Ammon's horn (tissue), 1 donor: ENCODE measurements around the gene ADCY10.
"Not testable (repeated sequence)": the region's sequence is repeated elsewhere in the genome, so short reads cannot be mapped to it uniquely, and the experiment has no call there.

Source experiments
- DNase-seq: peaks from one replicate; pipeline ENCODE4 v3.0.0-alpha.2; 2016; ENCODE audit warnings: low spot score

The ADCY10 gene

GRCh38 chr1:167913895-167914496 is at the start of gene ADCY10:
ADCY10 (minus strand) TSS chr1:167914134; CDS start chr1:167905140, 8,994 bp downstream.
- DNase-seq: no peak

GRCh38 chr1:167957710-167958109 is 43.8 kb upstream of the ADCY10 start:
- DNase-seq: no peak

- no peak for DNase-seq
Observed at GRCh38 chr1:167955915-167956314, 42.0 kb upstream of the ADCY10 start.

GRCh38 chr1:167950569-167950968 is 36.6 kb upstream of the ADCY10 start:
- DNase-seq: no peak

DNA sequence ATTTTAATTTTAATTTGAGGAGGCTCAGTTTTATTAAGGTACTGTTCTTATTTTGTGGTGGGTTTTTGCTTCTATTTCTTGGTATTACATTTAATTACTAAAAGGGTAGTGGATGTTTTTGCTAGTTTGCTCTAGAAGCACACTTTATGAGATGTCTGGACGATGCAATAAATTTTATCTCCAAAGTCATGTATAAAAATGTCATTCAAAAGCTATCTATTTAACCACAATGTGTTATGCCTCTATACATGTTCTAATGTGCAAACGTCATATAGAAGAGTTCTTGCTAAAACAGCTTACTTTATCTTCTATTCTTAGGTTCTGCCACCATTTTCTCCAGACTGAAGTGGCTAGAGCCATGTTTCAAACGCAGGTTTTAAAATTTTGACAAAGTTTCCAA is 35.9 kb upstream of the ADCY10 start:
- no peak for DNase-seq

DNA sequence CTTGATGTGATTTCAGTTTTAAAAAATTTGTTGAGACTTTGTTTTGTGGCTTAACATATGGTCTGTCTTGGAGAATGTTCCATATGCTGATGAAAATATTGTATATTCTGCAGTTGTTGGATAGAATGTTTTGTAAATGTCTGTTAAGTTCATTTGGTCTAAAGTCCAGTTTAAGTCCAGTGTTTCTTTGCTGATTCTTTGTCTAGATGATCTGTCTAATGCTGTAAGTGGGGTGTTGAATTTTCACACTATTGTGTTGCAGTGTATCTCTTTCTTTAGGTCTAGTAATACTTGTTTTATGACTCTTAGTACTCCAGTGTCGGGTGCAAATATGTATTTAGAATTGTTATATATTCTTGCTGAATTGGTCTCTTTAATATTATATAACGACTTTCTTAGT is 33.8 kb upstream of the ADCY10 start:
- DNase-seq: no peak

GRCh38 chr1:167943541-167943940 is 29.6 kb upstream of the ADCY10 start:
- no peak for DNase-seq

DNA sequence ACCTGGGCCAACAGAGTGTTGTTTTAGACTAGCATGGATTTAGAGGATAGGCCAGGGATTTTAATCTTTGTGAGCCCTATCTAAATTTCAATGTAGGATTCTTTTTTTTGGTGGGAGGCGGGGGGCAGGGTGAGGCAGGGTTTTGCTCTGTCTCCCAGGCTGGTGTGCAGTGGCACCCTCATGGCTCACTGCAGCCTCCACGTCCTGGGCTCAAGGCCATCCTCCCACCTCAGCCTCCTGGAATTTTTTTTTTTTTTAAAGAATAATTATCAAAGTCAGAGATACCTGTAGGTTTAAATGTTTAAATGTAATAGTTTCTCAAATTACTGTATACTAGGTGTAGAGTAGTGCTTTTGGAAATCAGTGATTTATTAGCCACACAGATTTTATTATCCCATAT is 26.3 kb upstream of the ADCY10 start:
- no peak for DNase-seq

DNA sequence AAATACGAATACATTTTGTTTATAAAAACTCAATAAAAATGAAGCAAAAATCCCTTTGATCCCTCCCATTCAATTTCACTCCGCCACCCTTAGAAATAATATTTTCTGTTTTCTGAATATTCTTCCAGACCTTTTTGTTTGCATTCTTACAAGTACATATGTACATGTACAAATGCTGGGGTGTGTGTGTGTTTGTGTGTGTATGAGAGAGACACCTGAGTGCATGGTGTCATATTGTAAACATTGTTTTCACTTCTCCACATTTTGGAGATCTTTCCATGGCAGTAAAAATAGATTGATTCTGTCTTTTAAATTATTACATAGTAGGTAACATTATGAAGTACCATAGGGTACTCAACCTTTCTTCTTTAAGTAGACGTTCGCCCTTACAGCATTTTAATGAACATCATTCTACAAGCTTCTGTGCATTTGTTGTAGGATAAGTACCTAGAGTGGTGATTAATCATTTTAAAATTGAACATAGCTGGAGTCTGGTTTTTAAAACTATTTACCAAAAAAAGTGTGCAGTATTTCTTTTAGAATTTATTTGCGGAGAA is 24.2 kb upstream of the ADCY10 start:
- DNase-seq: no peak

DNA sequence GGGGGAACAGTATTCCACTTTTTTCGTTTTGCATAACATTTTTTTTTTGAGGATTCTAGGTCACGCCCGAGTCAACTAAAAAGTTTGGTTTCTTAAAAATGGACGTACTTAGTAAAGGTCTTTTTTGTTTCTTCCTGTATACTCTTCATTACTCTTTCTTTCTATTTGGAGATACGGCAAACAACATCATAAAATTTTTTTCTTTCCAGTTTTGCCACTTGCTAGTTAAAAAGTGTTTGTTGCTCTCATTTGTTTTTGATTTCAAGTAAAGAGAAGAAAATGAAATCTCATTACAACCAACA is 23.7 kb upstream of the ADCY10 start:
- DNase-seq: no peak

DNA sequence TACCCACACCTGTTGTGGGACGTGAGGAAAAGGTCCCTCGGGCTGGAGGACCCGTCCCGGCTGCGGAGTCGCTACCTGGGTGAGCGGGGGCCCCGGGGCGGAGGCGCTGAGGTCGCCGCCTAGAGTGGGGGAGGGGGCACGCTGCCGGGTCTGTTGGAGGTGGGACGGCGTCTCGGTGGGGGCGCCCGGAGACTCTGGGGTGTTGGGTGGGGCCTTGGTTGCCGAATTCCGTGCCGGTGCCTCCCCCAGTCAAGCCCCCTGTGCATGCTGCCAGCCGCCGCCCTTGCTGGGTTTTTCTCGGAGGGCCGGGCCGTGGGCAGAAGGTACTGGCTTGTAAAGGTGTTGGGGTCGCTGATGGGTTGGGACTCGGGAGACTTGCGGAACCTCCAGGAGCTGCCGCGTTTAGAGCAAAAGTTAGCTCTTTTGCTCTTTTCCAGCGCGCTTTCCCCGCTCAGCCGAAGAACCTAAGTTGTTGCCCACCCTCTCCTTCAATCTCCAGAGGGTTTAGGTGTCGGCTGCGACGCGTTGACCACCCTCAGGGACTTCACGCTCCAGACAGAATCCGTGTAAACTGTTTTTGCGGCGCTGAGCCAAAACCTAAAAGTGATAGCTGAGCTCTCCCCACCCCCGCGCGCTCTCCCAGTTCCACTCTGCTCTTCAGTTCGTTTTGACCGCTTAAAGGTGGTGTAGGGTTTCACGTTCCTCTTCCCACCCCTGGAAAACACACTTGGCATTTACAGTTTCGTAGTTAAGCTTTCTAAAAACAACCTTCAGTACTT is 23.2 kb upstream of the ADCY10 start, which contains the start of gene MPC2:
Gene MPC2 (minus strand): TSS at position 143 of the 779 bp plus-strand sequence. CDS start 1,231 bp downstream, outside the sequence.
- DNase-seq: peak; percentile 66

- peak; percentile 99 for DNase-seq
Observed at GRCh38 chr1:167936068-167936929, 22.4 kb upstream of the ADCY10 start, which contains the start of gene DCAF6. DCAF6 (plus strand) TSS chr1:167936683; CDS start chr1:167936912, 229 bp downstream.

DNA sequence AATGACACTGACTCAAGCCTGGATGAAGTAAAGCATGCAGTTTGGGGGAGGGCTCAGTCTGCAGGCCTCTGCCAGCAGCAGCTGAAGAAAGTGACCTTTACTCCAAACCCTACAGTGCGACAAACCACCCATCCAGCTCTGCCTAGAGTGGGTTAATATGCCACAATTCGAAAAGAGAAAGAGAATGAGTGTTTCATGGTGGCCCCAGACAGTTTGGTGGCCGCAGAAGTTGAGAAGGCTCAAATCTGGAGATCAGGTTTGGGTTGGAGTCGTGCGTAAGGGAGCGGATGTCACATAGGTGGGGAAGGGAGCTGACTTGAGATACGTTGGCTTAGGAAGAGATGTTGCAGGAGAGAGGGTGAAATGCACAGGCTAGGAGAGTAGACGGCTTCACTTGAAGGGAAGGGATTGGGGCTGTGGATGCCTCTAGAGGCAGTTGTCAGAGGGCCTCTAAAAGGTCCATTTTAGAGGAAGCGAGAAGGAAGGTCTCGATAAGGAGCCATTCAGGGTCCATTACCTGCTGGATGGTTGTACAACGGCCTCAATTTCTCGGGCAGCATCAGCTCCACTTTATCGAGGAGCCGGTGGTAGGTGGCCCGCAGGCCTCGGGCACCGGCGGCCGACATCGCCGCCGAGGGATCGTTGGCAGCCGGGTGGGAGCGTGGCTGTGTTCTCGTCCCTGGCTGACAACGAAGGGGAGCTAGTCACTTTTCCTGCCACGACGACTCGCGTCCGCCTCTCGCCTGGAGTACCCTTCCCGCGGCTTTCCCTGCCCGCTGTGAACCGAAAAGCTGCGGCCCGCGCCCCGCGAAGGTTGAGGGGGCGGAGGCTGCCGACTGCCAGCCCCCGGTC is 21.5 kb upstream of the ADCY10 start:
- peak; percentile 56 for DNase-seq

GRCh38 chr1:167934426-167935215 is 20.7 kb upstream of the ADCY10 start:
- no peak for DNase-seq

- DNase-seq: no peak
Observed at GRCh38 chr1:167933788-167934187, 19.9 kb upstream of the ADCY10 start.

- DNase-seq: no peak
Observed at GRCh38 chr1:167929725-167930124, 15.8 kb upstream of the ADCY10 start.

DNA sequence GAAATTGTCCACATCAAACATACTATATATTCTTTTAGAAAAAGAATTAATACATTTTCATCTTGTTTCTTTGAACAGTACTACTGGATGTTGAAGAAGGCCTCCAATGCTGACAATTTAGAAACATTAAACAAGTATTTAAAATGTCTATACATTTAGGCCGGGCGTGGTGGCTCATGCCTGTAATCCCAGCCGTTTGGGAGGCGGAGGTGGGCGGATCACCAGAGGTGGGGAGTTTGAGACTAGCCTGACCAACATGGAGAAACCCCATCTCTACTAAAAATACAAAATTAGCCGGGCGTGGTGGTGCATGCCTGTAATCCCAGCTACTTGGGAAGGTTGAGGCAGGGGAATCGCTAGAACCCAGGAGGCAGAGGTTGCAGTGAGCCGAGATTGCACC is 15.0 kb upstream of the ADCY10 start:
- not testable (repeated sequence) for DNase-seq

DNA sequence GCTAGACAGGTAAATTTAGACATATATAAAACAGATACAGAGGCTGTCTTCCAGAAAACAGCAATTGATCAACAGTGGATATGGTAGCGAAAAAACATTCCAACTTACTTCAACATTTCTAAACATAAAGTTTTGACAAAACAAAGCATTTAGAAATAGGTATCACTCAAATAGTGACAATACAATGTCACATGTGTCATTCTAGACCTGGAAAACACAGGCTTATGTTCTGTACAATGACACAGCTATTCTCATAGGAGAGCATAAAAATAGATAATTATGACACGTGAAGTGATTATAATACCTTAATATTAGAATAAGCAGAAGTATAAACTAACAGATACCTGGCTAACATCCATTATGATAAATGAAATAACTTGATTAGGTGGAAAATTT is 14.5 kb upstream of the ADCY10 start:
- no peak for DNase-seq

- no peak for DNase-seq
Observed at GRCh38 chr1:167927046-167927754, 13.3 kb upstream of the ADCY10 start.

GRCh38 chr1:167926486-167926997 is 12.6 kb upstream of the ADCY10 start:
- DNase-seq: no peak
